Suprapubic skin (tissue), 4 donors: ENCODE results near the gene GRIK3. TPM values are rescaled to one million over a fixed set of nuclear protein-coding genes. Genes with fewer than 3 reads are reported as not detected.
"Not testable (repeated sequence)": the region's sequence is repeated elsewhere in the genome, so short reads cannot be mapped to it uniquely, and the experiment has no call there.

Experiments
- DNase-seq, 2 donors: peaks; one replicate each; pipeline ENCODE4 v3.0.0-alpha.2; 2019; ENCODE audit warnings: low spot score in 2 of 2
- H3K27ac ChIP-seq: fragments of 200-600 bp; sonication (generic); one replicate; pipeline ENCODE4 v1.5.1; 2019
- H3K27me3 ChIP-seq: fragments of 200-600 bp; sonication (generic); one replicate; pipeline ENCODE4 v1.5.1; 2019
- H3K36me3 ChIP-seq: fragments of 200-600 bp; sonication (generic); one replicate; pipeline ENCODE4 v1.5.1; 2019
- H3K4me1 ChIP-seq: fragments of 200-600 bp; sonication (generic); one replicate; pipeline ENCODE4 v1.5.1; 2019
- H3K4me3 ChIP-seq: fragments of 200-600 bp; sonication (generic); one replicate; pipeline ENCODE4 v1.5.1; 2019; ENCODE audit warnings: mild to moderate bottlenecking
- H3K9me3 ChIP-seq: fragments of 200-600 bp; sonication (generic); one replicate; pipeline ENCODE4 v1.5.1; 2019
- EP300 ChIP-seq: sonication (generic); formaldehyde crosslinking; IDR thresholded peaks from one replicate; pipeline ENCODE4 v1.6.1; 2017; ENCODE audit warnings: antibody characterized with exemption
- POLR2A ChIP-seq, 2 donors: fragments of 450-650 bp; IDR thresholded peaks; one replicate each; pipeline ENCODE4 v1.6.1; 2017; ENCODE audit warnings: antibody characterized with exemption in 2 of 2, mild to moderate bottlenecking in 2 of 2, moderate library complexity in 2 of 2
- POLR2AphosphoS5 ChIP-seq, 3 donors: sonication (generic); formaldehyde crosslinking; IDR thresholded peaks; one replicate each; pipeline ENCODE4 v1.6.1; 2017; ENCODE audit warnings: antibody characterized with exemption in 3 of 3
- WGBS: methylation state at CpG from one replicate; pipeline ENCODE4 v1.1.5; 2018; 5-methylcytosine and 5-hydroxymethylcytosine counted together
- total RNA-seq, 4 donors: library from RNA; depleted of rRNA; stranded (reverse); fragments of >200 nt; gene quantifications; one replicate each; pipeline ENCODE4 v1.1.0, GENCODE V29; 2016
- TF ChIP-seq, protein P1 (sequence below), 2 donors: fragments of 200-600 bp in 1 of 2; fragments of 450-650 bp in 1 of 2; sonication (generic) in 1 of 2; IDR thresholded peaks; one replicate each; pipeline ENCODE4 v1.5.1; 2016 to 2019; ENCODE audit warnings: antibody characterized with exemption in 2 of 2, mild to moderate bottlenecking in 1 of 2, moderate library complexity in 1 of 2

GRIK3 gene
- total RNA-seq, 4 donors from 2014 or later = 0.18 to 0.64 (median 0.37) TPM

DNA sequence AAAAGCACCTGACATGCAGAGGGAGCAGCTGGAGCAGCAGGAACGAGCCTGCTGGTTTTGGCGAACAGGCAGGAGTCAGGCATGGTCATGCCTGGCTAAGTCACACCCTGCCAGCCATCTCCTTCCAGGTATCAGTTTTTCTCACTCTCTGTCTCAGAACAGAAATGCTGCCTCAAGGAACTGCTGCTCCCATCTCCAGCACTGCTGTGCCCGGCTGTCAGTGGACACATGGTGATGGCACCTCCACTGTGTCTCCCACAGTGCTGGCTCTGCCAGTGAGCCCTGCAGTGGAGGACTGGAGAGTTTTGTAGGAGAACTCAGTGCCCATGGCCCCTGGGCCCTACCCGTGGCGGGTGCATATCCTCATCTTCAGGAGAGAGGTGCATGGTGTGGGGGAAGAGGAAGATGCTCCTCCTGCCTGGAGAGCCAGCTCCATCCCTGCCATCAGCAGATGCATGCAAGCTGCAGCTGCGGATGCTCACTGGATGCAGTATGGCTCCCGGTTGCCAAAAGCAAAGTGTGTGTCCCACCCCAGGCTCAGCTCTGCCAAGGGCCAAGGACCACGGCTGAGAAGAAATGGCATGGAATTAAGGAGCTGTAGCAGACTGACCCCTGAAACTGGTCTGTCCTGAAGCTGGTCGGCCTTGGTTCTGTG lies 114.7 kb downstream of the GRIK3 start:
- no peaks in the 10 kb centered on the region for H3K4me1 ChIP-seq
- H3K27ac ChIP-seq = no peak overlapping the region
- H3K9me3 ChIP-seq = no peaks in the 10 kb centered on the region
- no peak for TF ChIP-seq POLR2AphosphoS5 (IDR thresholded peaks at IDR 0.05)
- TF ChIP-seq, protein P1, sequence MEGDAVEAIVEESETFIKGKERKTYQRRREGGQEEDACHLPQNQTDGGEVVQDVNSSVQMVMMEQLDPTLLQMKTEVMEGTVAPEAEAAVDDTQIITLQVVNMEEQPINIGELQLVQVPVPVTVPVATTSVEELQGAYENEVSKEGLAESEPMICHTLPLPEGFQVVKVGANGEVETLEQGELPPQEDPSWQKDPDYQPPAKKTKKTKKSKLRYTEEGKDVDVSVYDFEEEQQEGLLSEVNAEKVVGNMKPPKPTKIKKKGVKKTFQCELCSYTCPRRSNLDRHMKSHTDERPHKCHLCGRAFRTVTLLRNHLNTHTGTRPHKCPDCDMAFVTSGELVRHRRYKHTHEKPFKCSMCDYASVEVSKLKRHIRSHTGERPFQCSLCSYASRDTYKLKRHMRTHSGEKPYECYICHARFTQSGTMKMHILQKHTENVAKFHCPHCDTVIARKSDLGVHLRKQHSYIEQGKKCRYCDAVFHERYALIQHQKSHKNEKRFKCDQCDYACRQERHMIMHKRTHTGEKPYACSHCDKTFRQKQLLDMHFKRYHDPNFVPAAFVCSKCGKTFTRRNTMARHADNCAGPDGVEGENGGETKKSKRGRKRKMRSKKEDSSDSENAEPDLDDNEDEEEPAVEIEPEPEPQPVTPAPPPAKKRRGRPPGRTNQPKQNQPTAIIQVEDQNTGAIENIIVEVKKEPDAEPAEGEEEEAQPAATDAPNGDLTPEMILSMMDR (IDR thresholded peaks at IDR 0.05) = no peak
- TF ChIP-seq EP300 = no peak
- TF ChIP-seq POLR2A (IDR thresholded peaks at IDR 0.05) = no peak
- WGBS = 58% methylated on average over 9 of the region's 9 CpGs
- DNase-seq = peak in 1 of 2 donors; percentile 57
- no peak overlapping the region for H3K4me3 ChIP-seq
- no peaks in the 10 kb centered on the region for H3K36me3 ChIP-seq
- peaks cover 47% of the 10 kb centered on the region for H3K27me3 ChIP-seq

DNA sequence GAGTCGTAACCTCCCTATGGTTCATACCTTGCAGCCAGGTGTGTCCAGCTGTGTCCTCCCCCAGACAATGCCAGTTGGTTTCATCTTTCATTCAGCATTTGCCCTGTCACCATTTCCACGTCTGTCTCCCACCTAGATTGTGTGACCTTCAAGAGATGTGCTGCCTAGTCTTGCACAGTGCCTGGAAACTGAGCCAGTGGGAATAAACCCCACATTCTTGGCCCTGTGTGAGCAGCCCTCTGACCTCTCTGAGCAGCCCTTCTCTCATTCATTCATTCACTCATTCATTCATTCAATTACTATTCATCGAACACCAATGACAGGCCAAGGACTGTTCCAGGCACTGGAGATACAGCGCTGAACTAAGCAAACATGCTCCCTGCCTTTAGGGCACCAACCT lies 115.7 kb downstream of the GRIK3 start:
- no peaks in the 10 kb centered on the region for H3K36me3 ChIP-seq
- WGBS = 80% methylated on average over 4 of the region's 4 CpGs
- no peaks in the 10 kb centered on the region for H3K4me1 ChIP-seq
- no peak for DNase-seq
- H3K4me3 ChIP-seq = no peak overlapping the region
- peaks cover 45% of the 10 kb centered on the region for H3K27me3 ChIP-seq
- TF ChIP-seq, protein P1 (IDR thresholded peaks at IDR 0.05) = no peak
- TF ChIP-seq POLR2AphosphoS5 (IDR thresholded peaks at IDR 0.05) = no peak
- TF ChIP-seq EP300 = no peak
- no peak for TF ChIP-seq POLR2A (IDR thresholded peaks at IDR 0.05)
- H3K9me3 ChIP-seq = no peaks in the 10 kb centered on the region
- no peak overlapping the region for H3K27ac ChIP-seq

DNA sequence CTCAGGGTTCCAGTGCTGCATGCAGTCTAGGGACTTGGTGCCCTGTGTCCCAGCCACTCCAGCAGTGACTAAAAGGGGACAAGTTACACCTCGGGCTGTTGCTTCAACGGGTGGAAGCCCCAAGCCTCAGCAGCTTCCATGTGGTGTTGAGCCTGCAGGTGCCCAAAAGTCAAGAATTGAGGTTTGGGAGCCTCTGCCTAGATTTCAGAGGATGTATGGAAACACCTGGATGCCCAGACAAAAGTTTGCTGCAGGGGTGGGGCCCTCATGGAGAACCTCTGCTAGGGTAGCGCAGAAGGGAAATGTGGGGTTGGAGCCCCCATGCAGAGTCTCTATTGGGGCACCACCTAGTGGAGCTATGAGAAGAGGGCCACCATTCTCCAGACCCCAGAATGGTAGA lies 117.8 kb downstream of the GRIK3 start:
- not testable (repeated sequence) for H3K27ac ChIP-seq, H3K36me3 ChIP-seq, H3K4me3 ChIP-seq, H3K9me3 ChIP-seq, H3K4me1 ChIP-seq
- DNase-seq = peak in 1 of 2 donors; percentile 48
- H3K27me3 ChIP-seq = peaks cover 39% of the 10 kb centered on the region
- 86% methylated on average over 3 of the region's 3 CpGs for WGBS

DNA sequence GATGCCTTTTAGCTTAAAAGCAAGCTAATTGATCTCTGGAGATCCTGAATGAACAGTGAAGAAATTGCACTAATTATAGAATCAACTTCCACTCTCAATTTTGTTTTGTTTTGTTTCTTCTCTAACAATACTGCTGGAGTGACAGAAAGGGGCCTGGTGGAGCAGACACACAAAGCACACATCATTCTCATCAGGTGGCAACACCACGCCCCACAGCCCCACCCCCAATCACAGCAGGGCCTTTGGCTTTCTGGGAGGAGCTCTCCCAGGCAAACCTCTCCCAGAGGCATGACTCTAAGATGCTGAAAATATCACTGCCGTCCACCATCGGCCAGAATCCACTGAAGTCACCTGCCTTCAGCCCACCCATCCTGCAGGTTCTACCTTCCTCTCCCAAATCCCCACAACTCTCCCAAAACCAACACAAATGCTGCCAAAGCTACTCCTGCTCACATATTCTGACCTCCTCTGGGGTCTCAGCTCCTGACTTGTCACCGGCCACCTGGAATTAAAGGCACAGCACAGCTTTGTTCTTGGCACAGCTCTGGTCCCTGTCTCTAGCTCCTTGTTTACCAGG lies 120.7 kb downstream of the GRIK3 start:
- DNase-seq = peak in 1 of 2 donors; percentile 34
- Histone ChIP-seq H3K9me3 (no peaks in the 10 kb centered on the region), H3K4me1 (no peaks in the 10 kb centered on the region), H3K4me3 (no peak overlapping the region), H3K27ac (no peak overlapping the region), H3K27me3 (peaks cover 32% of the 10 kb centered on the region), H3K36me3 (no peaks in the 10 kb centered on the region)
- WGBS = 43% methylated on average over 4 of the region's 4 CpGs
- no peak for TF ChIP-seq POLR2A (IDR thresholded peaks at IDR 0.05)
- TF ChIP-seq POLR2AphosphoS5 (IDR thresholded peaks at IDR 0.05) = no peak
- no peak for TF ChIP-seq EP300
- TF ChIP-seq, protein P1 (IDR thresholded peaks at IDR 0.05) = no peak

DNA sequence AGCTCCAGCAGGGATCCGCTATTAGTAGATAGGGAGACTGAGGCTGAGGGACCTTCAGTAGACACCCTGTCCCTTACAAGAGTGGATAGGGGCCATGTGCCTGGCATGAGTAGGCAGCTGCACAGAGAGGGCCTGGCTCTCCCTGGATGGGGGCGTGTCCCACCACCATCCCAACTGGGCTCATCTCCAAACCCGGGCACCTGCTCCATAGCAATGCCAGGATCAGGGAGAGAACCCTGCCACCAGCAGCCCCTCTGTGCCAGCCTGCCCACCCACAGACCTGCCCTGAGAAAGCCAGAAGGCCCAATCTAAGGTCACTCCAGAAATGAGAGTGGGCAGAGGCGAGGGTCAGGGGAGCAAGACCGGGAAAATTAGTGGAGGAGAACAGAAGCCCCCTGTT lies 121.3 kb downstream of the GRIK3 start:
- TF ChIP-seq POLR2A (IDR thresholded peaks at IDR 0.05) = no peak
- TF ChIP-seq POLR2AphosphoS5 (IDR thresholded peaks at IDR 0.05) = no peak
- no peak for TF ChIP-seq EP300
- TF ChIP-seq, protein P1 (IDR thresholded peaks at IDR 0.05) = no peak
- no peaks in the 10 kb centered on the region for H3K9me3 ChIP-seq
- no peak overlapping the region for H3K4me3 ChIP-seq
- H3K36me3 ChIP-seq = no peaks in the 10 kb centered on the region
- peaks cover 36% of the 10 kb centered on the region for H3K27me3 ChIP-seq
- no peaks in the 10 kb centered on the region for H3K4me1 ChIP-seq
- no peak overlapping the region for H3K27ac ChIP-seq
- WGBS = 79% methylated on average over 3 of the region's 5 CpGs
- peak in 1 of 2 donors; percentile 52 for DNase-seq
